Skeletal muscle satellite cell (primary cell): Measurements from ENCODE around the gene GALNT14.

Experiments
- H3K27me3 ChIP-seq: 2 replicates; pipeline ENCODE4 v1.7.0; 2013; ENCODE audit warnings: low read length; ENCODE audit not compliant: control insufficient read depth, insufficient read depth
- H3K36me3 ChIP-seq: 2 replicates; pipeline ENCODE4 v1.7.0; 2013; ENCODE audit warnings: mild to moderate bottlenecking, control low read depth, low read length; ENCODE audit not compliant: insufficient read depth
- H3K4me1 ChIP-seq: 2 replicates; pipeline ENCODE4 v1.7.0; 2013; ENCODE audit warnings: low read length; ENCODE audit not compliant: control insufficient read depth, insufficient read depth
- H3K4me2 ChIP-seq: 2 replicates; pipeline ENCODE4 v1.7.0; 2013; ENCODE audit warnings: mild to moderate bottlenecking, low read length
- H3K4me3 ChIP-seq: 2 replicates; pipeline ENCODE4 v1.7.0; 2013; ENCODE audit warnings: low read length
- H3K9ac ChIP-seq: 2 replicates; pipeline ENCODE4 v1.7.0; 2013; ENCODE audit warnings: mild to moderate bottlenecking, low read depth, low read length, moderate library complexity
- H3K9me3 ChIP-seq: replicated peaks from 2 replicates; pipeline ENCODE4 v1.7.0; 2013; ENCODE audit warnings: mild to moderate bottlenecking, control low read depth, low read length

GALNT14 gene

GRCh38 chr2:31052284-31052683 lies 86.0 kb downstream of the GALNT14 start:
- Histone ChIP-seq H3K4me1 (no peaks in the 10 kb centered on the region), H3K9me3 (no peaks in the 10 kb centered on the region), H3K4me2 (no peak overlapping the region), H3K9ac (no peak overlapping the region), H3K36me3 (no peaks in the 10 kb centered on the region), H3K4me3 (no peak overlapping the region), H3K27me3 (no peaks in the 10 kb centered on the region)

- Histone ChIP-seq H3K36me3 (no peaks in the 10 kb centered on the region), H3K4me3 (no peak overlapping the region), H3K4me2 (no peak overlapping the region), H3K27me3 (no peaks in the 10 kb centered on the region), H3K9me3 (no peaks in the 10 kb centered on the region), H3K9ac (no peak overlapping the region), H3K4me1 (no peaks in the 10 kb centered on the region)
Observed at GRCh38 chr2:31051258-31052140, 86.7 kb downstream of the GALNT14 start.

DNA sequence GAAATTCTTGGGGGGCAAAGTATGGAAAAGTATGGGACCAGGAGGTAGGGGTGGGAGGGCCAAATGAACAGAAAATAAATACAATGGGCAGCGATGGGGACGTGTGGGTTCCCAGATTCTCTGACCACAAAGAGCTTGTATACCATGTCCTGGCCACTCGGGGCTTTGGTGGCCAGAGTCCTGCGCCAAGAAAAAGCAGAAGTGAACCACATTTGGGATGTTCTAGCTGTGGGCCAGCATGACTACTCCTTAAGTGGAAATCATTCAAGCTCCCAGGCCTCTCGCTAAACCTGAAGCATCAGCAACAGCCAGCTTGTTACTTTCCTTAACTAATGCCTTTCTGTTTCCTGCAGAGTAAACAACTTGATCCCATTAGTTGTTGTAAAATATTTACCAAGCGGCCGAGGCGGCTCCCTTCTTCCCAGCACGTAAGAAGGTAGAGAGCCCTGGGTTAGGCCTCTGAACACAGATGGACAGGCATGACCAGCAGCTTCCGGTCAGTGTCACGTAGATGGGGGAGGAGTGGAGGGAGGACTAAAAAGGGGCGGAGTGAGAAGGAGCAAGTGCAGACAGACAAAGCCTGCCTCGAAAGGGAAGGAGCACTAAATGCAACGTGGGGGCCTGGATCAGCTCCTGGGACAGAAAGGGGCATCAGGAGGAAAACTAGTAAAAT lies 88.2 kb downstream of the GALNT14 start:
- Histone ChIP-seq H3K4me2 (no peak overlapping the region), H3K36me3 (no peaks in the 10 kb centered on the region), H3K27me3 (no peaks in the 10 kb centered on the region)

GRCh38 chr2:31049264-31049663 lies 89.0 kb downstream of the GALNT14 start:
- no peak overlapping the region for H3K4me3 ChIP-seq
- H3K9me3 ChIP-seq = no peaks in the 10 kb centered on the region
- H3K4me2 ChIP-seq = no peak overlapping the region
- H3K4me1 ChIP-seq = no peaks in the 10 kb centered on the region
- H3K36me3 ChIP-seq = no peaks in the 10 kb centered on the region
- no peaks in the 10 kb centered on the region for H3K27me3 ChIP-seq
- H3K9ac ChIP-seq = no peak overlapping the region

More for the DNA sequence above, 88.2 kb downstream of the GALNT14 start:
- H3K9ac ChIP-seq = no peak overlapping the region
- no peaks in the 10 kb centered on the region for H3K9me3 ChIP-seq
- no peaks in the 10 kb centered on the region for H3K4me1 ChIP-seq
- no peak overlapping the region for H3K4me3 ChIP-seq

DNA sequence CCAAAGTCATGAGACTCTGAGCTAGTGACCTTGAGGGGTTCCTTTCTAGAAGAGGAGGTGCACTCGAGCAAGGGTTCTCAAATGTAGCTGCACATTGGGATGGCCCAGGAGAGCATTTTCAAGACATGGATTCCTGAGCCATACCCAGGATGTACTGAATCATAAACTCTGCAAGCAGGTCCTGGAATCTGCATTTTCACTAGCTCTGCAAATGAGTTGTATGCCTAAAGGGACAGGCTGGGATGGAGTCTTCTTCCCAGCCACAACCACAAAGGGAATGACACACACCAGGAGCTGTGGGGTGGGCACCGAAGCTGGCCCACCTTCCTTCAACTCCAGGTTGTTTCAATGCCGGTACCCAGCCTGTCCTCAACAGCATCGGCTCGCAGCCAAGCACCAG lies 90.6 kb downstream of the GALNT14 start:
- Histone ChIP-seq H3K27me3 (no peaks in the 10 kb centered on the region), H3K36me3 (no peaks in the 10 kb centered on the region), H3K4me2 (no peak overlapping the region), H3K9ac (no peak overlapping the region), H3K4me3 (no peak overlapping the region), H3K9me3 (no peaks in the 10 kb centered on the region), H3K4me1 (no peaks in the 10 kb centered on the region)

GRCh38 chr2:31038385-31038784 lies 99.9 kb downstream of the GALNT14 start:
- no peak overlapping the region for H3K4me2 ChIP-seq
- no peaks in the 10 kb centered on the region for H3K27me3 ChIP-seq
- no peaks in the 10 kb centered on the region for H3K4me1 ChIP-seq
- H3K4me3 ChIP-seq = no peak overlapping the region
- peaks cover 5% of the 10 kb centered on the region for H3K9me3 ChIP-seq
- H3K36me3 ChIP-seq = no peaks in the 10 kb centered on the region
- H3K9ac ChIP-seq = no peak overlapping the region

GRCh38 chr2:31037058-31037457 lies 101.2 kb downstream of the GALNT14 start:
- no peaks in the 10 kb centered on the region for H3K36me3 ChIP-seq
- no peaks in the 10 kb centered on the region for H3K27me3 ChIP-seq
- H3K4me1 ChIP-seq = no peaks in the 10 kb centered on the region
- H3K4me3 ChIP-seq = no peak overlapping the region
- no peak overlapping the region for H3K4me2 ChIP-seq
- no peak overlapping the region for H3K9ac ChIP-seq
- H3K9me3 ChIP-seq = peaks cover 5% of the 10 kb centered on the region

GRCh38 chr2:31033032-31033431 lies 105.2 kb downstream of the GALNT14 start:
- no peak overlapping the region for H3K4me2 ChIP-seq
- no peaks in the 10 kb centered on the region for H3K36me3 ChIP-seq
- peaks cover 5% of the 10 kb centered on the region for H3K9me3 ChIP-seq
- no peaks in the 10 kb centered on the region for H3K27me3 ChIP-seq
- H3K4me3 ChIP-seq = no peak overlapping the region
- no peaks in the 10 kb centered on the region for H3K4me1 ChIP-seq
- H3K9ac ChIP-seq = no peak overlapping the region

DNA sequence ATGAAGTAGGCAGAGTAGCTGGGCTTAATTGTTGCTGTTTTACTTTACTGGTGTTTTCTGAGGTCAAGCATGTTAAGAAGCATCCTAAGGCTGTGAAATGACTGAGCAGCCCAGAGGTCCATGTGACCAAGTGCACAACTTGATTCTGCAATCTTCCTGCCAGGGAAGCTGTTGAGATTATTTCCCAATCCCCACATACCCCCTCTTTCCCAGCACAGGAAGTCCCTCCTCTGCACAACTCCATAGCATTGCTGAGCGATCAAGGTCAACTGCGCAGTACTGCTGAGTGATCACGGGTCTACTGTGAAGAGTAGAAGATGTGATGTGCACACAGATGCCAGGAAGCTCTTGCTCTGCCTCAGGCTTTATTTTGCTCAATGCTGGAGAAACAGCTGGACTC lies 105.8 kb downstream of the GALNT14 start:
- no peaks in the 10 kb centered on the region for H3K36me3 ChIP-seq
- no peaks in the 10 kb centered on the region for H3K27me3 ChIP-seq
- no peaks in the 10 kb centered on the region for H3K4me1 ChIP-seq
- H3K4me2 ChIP-seq = no peak overlapping the region
- H3K9ac ChIP-seq = no peak overlapping the region
- H3K9me3 ChIP-seq = peaks cover 3% of the 10 kb centered on the region
- no peak overlapping the region for H3K4me3 ChIP-seq

- Histone ChIP-seq H3K36me3 (no peaks in the 10 kb centered on the region), H3K4me3 (no peak overlapping the region), H3K27me3 (no peaks in the 10 kb centered on the region), H3K4me2 (no peak overlapping the region), H3K9ac (no peak overlapping the region), H3K4me1 (no peaks in the 10 kb centered on the region), H3K9me3 (no peaks in the 10 kb centered on the region)
Observed at GRCh38 chr2:31031132-31031706, 107.0 kb downstream of the GALNT14 start.

GRCh38 chr2:31028417-31028816 lies 109.8 kb downstream of the GALNT14 start:
- Histone ChIP-seq H3K9ac (no peak overlapping the region), H3K27me3 (no peaks in the 10 kb centered on the region), H3K4me3 (no peak overlapping the region), H3K4me1 (no peaks in the 10 kb centered on the region), H3K9me3 (no peaks in the 10 kb centered on the region), H3K4me2 (no peak overlapping the region), H3K36me3 (no peaks in the 10 kb centered on the region)
